CD4-positive, alpha-beta T cell treated with Interleukin-12 subunit alpha and Interleukin-12 subunit beta, for 1 hour (primary cell): ENCODE measurements around the gene SRPK2.
"Not testable (repeated sequence)": the region's sequence is repeated elsewhere in the genome, so short reads cannot be mapped to it uniquely, and the experiment has no call there.

ENCODE experiments used
- DNase-seq: peaks from one replicate; pipeline ENCODE4 v3.0.0-alpha.2; 2020

The SRPK2 gene

DNA sequence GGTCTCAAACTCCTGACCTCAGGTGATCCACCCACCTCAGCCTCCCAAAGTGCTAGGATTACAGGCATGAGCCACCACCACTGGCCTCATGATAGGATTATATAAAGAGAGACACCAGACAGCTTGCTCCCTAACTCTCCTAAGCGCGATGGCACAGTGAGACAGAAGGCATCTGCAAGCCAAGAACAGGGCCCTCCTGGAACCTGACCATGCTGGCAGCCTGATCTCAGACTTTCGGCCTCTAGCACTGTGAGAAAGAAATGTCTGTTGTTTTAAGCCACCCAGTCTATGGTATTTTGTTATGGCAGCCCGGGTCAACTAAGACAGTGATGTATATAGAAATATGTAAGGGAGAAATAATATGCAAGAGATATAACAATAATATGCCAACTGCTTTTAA lies 51.2 kb downstream of the SRPK2 start:
- no peak for DNase-seq

DNA sequence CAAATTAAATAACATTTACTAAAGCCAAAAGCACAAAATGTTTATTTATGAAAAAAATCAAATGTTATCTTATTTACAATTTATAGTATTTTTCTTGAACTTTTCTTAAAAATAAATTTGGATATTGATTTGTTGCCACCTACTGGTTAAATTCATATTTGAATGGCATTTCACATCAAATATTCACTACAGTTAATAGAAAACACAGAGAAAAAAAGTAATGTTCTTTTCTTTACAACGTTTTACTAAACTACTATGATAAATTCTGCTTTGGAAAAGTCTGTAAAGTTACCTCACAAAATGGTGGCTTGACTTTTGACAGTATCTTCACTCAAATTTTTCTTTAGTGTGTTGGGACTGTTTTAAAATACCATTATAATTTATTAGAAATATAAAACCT lies 52.7 kb downstream of the SRPK2 start:
- peak; percentile 24 for DNase-seq

DNA sequence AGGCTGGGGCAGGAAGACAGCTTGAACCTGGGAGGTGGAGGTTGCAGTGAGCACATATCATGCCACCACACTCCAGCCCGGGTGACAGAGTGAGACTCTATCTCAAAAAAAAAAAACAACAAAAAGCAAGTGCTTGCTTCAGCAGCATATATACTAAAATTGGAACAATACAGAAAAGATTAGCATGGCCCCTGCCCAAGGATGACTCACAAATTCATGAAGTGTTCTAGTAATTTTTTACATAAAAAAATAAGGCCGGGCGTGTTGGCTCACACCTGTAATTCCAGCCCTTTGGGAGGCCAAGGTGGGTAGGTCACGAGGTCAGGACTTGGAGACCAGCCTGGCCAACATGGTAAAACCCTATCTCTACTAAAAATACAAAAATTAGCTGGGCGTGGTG lies 56.1 kb downstream of the SRPK2 start:
- not testable (repeated sequence) for DNase-seq

DNA sequence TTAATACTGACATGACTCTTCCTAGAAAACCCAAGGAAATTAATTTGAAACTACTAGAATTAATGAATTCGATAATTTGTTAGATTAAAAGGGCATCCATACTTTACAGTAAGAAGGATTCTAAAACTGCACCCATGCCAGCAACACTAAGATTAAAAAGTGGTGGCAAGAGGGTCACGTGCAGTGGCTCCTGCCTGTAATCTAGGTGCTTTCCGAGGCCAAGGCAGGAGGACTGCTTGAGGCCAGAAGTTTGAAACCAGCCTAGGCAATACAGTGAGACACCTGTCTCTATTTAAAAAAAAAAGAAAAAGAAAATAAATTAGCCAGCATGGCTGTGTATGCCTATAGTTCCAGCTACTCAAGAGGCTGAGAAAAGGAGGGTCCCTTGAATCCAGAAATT lies 58.2 kb downstream of the SRPK2 start:
- no peak for DNase-seq

DNA sequence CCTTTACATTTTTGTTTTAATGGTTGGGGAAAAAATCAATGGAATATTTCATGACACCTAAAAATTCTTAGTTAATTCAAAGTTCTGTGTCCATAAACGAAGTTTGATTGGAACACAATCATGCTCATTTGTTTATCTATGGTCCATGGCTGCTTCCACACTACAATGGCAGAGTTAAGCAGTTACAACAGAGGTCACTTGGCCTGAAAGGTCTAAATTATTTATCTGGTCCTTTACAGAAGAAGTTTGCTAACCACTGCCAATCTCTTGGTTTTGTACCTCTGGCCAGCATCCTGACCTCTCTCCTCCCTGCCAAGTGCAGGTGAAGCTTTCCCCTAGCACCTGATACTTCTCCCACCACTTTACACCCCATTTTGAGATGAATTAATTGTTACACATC lies 61.5 kb downstream of the SRPK2 start:
- DNase-seq, result no peak

DNA sequence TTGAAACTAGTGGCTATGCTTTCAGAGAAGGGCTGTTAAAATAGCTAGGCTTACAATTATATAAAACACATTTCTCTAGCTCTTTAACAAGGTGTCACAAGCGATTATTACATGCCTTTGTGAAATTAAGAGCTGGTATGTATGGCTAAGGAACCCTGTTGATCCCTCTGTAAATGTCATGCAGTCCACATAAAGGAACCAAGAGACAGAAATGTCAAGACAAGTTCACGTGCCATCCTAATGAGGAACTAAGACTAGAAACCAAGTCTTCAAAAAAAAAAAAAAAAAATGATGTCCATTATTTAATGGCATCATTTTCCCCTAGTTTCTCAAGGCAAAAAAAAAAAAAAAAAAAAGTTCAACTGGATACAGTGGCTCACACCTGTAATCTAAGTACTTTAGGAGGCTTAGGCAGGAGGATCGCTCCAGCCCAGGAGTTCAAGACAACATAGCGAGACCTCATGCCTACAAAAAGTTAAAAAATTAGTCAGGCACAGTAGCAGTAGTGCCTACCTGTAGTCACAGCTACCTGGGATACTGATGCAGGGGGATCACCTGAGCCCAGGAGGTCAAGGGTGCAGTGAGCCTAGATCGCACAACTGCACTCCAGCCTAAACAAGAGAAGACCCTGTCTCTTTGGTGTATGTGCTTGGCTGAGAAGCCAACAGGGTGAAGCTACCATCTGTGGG lies 63.4 kb downstream of the SRPK2 start:
- no peak for DNase-seq

DNA sequence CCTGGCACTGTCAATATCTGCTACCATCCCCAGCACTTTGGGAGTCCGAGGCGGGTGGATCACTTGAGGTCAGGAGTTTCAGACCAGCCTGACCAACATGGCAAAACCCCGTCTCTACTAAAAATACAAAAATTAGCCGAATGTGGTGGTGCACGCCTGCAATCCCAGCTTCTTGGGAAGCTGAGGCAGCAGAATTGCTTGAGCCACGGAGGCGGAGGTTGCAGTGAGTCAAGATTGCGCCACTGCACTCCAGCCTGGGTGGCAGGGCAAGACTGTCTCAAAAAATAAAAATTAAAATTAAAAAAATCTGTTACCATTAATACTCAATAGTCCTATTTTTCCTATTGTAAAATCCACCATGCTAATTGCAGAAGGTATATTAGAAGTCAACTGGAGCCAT lies 64.1 kb downstream of the SRPK2 start:
- DNase-seq, result not testable (repeated sequence)

DNA sequence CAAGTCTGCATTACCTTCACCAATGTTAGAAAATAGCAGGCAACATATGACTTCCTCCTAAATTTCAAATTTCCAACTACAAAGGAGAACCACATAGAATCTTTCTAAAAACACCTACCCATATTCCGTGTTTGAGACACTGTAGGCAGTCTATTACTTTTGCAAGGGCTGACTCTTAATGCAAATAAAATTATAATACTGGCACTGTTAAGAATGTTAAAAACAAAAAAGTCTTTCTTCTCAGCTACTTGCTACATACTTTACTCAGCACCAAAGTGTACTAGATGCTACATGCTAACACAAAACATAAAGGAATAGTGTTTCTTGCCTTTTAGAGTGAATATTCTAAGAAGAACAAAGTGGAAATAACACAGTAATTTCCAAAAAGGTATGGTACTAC lies 65.4 kb downstream of the SRPK2 start:
- DNase-seq, result no peak

DNA sequence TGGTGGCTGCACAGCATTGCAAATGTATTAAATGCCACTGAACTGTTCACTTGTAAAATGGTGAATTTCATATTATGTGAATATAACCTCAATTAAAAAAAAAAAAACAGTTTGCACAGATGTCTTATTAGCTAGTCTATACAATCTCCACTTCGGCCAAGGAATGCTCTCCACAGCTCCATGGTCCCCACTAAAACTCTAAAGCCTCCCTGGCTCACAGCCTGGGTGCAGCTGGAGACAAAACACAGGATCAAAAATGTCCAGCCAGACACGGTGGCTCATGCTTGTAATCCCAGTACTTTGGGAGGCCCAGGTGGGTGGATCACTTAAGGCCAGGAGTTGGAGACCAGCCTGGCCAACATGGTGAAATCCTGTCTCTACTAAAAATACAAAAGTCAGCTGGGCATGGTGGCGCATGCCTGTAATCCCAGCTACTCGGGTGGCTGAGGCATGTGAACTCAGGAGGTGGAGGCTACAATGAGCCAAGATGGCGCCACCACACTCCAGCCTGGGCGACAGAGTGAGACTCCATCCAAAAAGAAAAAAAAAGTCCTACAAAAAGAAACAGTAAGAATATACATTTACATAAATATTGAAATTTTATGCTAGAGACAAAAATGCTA lies 66.0 kb downstream of the SRPK2 start:
- no peak for DNase-seq

DNA sequence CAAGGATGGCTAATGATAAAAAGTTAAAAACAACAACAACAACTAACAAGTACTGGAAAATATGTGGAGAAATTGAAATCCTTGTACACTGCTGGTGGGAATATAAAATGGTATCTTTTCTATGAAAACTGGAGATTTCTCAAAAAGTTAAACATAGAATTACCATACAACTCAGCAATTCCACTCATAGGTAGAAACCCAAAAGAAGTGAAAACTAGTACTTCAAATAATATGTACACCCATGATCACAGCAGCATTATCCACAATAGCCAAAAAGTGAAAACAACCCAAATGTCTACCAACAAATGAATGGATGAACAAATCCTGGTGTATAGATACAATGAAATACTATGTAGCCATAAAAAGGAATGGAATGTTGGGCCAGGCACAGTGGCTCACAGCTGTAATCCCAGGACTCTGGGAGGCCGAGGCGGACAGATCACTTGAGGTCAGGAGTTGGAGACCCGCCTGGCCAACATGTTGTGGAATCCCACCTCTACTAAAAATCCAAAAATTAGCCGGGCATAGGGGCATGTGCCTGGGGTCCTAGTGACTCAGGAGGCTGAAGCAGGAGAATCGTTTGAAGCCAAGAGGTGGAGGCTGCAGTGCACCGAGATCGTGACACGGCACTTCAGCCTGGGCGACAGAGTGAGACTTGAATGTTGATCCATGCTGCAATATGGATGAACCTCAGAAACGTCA lies 66.8 kb downstream of the SRPK2 start:
- DNase-seq, result no peak

DNA sequence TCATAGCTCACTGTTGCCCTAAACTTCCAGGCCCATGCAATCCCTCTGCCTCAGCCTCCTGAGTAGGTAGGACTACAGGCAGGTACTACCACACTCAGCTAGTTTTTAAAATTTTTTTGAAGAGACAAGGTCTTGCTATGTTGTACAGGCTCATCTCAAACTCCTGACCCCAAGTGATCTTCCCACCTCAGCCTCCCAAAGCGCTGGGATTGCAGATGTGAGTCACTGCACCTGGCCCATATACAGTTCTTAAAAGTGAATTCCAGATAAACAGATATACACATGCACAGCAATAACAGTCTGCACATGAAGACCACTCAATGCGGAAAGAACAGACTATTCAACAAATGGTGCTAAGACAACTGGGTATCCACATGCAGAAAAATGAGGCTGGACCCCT lies 67.8 kb downstream of the SRPK2 start:
- DNase-seq, result no peak

DNA sequence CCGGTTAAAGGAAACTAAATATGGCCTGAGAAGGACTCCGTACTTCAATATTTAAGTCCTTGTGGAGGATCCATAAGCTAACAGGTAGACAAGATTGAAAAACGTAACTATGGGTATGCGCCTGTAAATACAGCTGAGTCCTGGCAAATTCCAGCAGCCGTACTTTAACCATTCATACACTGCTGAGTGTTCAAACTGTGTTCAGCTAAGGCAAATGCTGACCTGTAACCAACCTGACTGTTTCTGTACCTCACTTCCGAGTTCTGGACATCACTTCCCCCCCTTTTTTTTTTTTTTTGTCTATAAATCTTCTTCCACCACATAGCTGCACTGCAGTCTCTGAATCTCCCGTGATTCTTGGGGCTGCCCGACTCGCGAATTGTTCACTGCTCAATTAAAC lies 69.1 kb downstream of the SRPK2 start:
- no peak for DNase-seq

DNA sequence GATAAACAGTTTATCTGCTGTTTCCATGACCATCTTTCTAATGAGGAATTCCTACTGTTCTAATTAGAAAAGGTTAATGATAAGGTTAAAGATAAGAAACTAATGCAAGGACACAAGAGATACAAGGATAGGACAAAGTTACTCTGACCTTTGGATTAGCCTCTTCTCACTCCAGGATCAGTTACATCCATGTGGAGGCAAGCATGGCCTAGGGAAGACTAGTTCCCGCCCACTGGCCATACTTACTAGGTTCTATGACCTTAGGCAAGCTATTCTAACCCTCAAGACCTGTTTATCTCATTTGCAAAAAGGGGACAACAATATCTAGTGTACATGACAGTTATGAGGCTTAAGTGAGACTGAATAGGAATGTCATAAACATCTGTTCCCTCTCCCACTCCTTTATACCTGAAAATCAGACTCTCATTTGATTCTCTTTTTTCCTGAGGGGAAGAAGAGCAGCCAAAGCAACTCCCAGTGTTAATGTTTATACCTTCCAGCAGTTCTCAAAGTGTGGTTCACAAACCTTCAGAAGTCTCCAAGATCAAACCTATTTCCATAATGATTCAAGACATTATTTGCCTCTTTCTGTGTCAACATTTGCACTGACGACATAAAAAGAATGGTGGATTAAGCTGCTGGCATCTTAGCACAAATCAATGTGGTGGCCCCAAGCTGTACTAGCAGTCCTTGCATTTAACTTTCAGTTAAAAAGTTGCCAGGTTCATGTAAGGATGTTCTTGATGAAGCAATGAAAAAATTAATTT lies 72.0 kb downstream of the SRPK2 start:
- no peak for DNase-seq

DNA sequence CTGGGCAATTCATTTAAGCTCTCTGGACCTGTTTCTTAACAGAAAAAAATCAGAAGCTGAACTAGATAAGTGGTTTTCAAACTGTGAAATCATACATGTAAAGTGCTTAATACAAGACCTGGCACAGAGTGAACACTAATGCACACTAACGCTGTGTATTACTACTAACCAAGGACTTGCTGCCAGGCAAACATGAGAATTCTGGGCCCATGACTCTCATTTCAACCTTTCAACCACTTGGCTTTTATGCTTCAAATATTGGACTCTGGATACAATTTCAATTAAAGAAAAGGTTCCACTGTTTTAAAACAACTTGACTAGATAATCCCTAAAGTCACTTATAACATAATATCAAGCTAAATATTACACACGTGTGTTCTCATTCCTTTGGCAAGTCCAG lies 73.4 kb downstream of the SRPK2 start:
- DNase-seq, result no peak

DNA sequence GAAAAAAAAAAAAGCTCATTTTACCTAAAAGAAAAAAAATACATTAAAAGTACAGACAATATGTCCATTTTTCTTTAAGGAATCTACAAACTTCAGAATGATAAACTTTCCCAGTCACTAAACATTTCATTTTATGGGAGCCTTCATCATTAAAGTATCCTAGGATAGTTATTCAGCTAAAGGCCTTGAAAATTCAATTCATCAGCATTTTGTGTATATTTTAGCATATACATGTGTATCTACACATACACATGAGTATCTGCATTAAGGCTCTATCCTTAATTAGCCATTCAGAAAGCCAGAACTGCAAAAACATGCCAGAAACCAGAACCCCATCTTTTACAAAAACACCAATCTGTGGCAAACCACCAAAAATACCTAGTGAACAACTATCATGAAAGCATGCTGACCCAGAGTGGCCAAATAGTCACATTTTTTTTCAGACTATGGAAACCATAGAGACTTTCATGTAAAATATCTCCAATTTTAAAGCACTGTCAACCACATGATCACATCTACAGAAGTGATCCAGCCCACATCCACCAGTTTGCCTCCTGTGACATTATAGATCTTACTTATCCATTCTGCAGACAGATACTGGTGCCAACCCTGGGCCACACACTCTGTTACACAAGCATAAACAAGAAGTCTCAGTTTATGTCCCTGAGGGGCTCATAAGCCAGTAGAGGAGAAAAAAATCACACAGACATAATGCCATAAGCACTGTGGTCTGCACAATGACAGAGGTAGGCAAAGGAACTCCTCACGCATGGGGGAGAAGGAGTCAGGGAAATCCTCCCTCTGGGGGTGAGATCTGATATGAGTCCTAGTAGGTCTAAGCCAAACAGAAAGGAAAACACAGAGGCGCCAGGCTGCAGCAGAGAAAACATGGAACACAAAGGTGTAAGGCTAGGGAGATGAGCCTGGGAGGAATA lies 79.2 kb downstream of the SRPK2 start:
- DNase-seq, result no peak

DNA sequence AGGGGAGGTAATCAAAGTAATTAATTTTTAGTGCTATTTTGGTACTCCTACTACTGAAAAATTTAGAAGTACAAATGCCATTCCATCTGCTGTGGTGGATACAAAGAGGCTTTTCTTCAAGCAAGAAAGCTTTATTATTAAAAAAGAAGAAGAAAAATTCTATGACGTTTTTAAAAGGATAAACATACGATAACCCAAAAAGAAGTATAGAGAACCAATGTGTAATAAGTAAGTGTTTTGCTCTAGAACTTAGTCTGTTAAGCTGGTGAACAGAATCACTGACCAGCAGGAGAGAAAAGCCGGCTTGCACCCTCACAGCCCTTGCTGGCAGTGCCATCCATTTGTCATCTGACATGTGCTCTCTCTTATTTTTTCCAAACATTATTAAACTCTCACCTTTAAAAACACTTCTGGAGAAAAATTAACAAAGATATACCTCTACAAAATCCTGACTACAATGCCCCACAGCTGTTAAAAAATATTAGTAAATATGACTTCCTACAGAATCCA lies 81.5 kb downstream of the SRPK2 start:
- no peak for DNase-seq

DNA sequence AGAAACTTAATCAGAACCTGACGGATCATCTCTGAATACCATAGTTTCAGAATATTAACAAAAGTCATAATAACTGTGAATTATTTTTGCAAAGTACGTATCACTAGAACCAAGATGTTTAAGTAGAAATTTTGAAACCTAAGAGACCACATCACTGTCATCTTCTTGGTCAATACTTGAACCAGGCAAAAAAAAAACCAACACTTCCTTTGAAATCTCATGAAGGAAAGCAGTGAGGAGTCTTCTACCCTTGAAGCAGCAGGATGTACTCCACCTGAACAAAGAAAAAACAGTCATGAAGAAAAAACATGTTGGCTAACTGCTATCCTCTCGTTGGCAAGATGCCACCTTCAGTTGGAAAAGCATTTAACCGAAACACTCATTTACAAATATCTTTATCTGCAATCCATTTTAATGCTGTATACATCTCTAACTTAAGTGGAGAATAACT lies 82.4 kb downstream of the SRPK2 start:
- no peak for DNase-seq

DNA sequence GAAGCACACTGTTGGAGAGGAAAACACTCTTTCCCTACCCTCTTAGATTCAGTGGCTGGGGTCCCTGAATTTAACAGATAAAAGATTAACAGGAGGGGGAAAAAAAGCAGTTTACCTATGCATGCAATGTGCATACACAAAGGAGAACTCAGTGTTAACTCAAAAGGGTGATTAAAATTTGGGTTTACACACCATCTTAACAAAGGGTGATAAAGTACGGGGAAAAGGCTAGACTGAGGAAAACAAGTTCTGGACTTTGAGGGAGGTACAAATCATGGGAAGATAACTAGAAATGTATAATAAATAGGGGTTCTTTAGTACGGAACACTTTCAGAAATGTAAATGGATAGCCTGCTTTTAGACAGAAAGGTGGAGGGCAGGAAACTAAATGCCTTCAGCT lies 83.1 kb downstream of the SRPK2 start:
- no peak for DNase-seq

DNA sequence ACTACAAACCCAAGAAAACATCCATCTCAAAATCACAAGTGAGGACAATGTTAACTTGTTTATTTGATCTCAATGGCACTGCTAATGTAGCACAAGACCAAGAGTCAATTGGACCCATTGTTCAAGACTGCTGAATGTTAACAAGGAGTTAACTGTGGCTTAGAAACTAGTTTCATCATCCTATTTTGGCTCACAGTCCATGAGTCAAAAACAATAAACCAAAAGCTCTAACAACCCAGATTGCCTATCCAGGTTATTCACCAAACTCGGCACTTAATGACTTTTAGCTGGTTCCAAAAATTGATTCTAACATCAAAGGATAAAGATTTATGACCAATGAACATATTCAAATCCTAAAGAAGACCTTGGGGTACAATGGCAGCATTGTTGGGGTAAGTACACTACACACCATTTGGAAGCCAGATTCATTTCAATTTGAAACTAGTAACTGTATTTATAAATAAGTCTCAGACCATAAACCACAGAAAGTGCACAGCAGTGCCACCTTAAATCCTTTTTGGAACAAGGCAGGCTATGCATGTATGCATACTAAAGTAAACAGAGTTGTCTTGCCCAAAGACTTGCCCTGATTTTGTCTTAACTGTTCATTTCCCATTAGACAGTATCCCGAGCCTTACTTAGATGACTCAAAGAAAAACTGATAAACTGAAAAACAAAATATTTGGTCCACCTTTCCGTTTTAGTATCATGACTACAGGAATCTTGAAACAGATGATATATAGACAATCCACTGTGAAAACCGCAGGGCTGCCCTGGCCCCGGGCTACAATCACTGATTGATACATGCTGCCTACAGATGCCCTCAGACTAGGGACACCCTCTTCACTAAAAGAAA lies 84.5 kb downstream of the SRPK2 start:
- DNase-seq, result no peak

DNA sequence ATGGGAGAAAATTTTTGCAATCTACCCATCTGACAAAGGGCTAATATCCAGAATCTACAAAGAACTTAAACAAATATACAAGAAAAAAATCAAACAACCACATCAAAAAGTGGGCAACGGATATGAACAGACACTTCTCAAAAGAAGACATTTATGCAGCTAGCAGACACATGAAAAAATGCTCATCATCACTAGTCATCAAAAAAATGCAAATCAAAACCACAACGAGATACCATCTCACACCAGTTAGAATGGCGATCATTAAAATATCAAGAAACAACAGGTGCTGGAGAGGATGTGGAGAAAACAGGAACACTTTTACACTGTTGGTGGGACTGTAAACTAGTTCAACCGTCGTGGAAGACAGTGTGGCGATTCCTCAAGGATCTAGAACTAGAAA lies 88.1 kb downstream of the SRPK2 start:
- DNase-seq, result peak; percentile 64

DNA sequence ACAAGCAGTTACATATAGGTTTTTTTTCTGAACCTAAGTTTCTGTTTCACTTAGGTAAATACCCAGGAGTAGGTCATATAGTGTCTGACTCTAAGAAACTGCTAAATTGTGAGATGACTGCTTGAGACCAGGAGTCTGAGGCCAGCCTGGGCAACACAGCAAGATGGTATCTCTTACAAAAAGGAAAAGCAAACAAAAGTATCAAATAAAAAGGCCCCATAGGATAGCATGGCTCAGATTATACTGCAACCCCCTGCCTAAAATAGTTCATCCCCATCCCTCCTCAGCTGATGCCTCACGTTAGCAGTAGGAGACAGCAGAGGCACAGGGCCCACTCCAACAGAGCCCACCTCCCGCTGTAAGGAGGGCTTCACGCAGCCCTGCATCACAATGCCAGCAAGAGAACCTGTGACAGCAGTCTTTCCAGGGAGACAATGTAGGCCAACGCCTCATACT lies 90.3 kb downstream of the SRPK2 start:
- no peak for DNase-seq
